GM23338 (cell line): ENCODE data around the gene ACTG1.

Experiments
- CTCF ChIP-seq, 2 experiments: fragments of 200-600 bp in 1 of 2; sonication (generic) in 1 of 2; conservative IDR thresholded peaks; 2 replicates each; pipeline versions ENCODE4 v1.5.1 to v1.6.1; 2016 to 2017; ENCODE audit warnings: antibody characterized with exemption in 2 of 2, low read depth in 2 of 2, mild to moderate bottlenecking in 2 of 2, moderate library complexity in 1 of 2
- EZH2 ChIP-seq: fragments of 200-600 bp; sonication (generic); IDR thresholded peaks from one replicate; pipeline ENCODE4 v1.8.0; 2017; ENCODE audit warnings: antibody characterized with exemption, mild to moderate bottlenecking, low read depth; ENCODE audit not compliant: unreplicated experiment
- EZH2phosphoT487 ChIP-seq: fragments of 200-600 bp; sonication (generic); IDR thresholded peaks from one replicate; pipeline ENCODE4 v1.8.1; 2018; ENCODE audit warnings: antibody characterized with exemption; ENCODE audit not compliant: unreplicated experiment
- POLR2AphosphoS5 ChIP-seq: IDR thresholded peaks from 2 replicates; pipeline ENCODE4 v1.6.1; 2016; ENCODE audit warnings: antibody characterized with exemption, low read depth
- TF ChIP-seq, protein P1 (sequence below): IDR thresholded peaks from one replicate; pipeline ENCODE4 v1.6.1; 2018; ENCODE audit warnings: antibody characterized with exemption; ENCODE audit not compliant: unreplicated experiment

GRCh38 chr17:81534157-81535006, 21.8 kb upstream of the ACTG1 start:
- TF ChIP-seq POLR2AphosphoS5 (no peak), CTCF (conservative IDR thresholded peaks at IDR 0.05; ENCODE audit: low read depth in 2 of 2) (no peak), EZH2 (no peak), EZH2phosphoT487 (no peak)
- TF ChIP-seq, protein P1, sequence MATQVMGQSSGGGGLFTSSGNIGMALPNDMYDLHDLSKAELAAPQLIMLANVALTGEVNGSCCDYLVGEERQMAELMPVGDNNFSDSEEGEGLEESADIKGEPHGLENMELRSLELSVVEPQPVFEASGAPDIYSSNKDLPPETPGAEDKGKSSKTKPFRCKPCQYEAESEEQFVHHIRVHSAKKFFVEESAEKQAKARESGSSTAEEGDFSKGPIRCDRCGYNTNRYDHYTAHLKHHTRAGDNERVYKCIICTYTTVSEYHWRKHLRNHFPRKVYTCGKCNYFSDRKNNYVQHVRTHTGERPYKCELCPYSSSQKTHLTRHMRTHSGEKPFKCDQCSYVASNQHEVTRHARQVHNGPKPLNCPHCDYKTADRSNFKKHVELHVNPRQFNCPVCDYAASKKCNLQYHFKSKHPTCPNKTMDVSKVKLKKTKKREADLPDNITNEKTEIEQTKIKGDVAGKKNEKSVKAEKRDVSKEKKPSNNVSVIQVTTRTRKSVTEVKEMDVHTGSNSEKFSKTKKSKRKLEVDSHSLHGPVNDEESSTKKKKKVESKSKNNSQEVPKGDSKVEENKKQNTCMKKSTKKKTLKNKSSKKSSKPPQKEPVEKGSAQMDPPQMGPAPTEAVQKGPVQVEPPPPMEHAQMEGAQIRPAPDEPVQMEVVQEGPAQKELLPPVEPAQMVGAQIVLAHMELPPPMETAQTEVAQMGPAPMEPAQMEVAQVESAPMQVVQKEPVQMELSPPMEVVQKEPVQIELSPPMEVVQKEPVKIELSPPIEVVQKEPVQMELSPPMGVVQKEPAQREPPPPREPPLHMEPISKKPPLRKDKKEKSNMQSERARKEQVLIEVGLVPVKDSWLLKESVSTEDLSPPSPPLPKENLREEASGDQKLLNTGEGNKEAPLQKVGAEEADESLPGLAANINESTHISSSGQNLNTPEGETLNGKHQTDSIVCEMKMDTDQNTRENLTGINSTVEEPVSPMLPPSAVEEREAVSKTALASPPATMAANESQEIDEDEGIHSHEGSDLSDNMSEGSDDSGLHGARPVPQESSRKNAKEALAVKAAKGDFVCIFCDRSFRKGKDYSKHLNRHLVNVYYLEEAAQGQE, result no peak
